ENCODE results near the gene NBPF1. TPM values are rescaled to one million over a fixed set of nuclear protein-coding genes. Genes with fewer than 3 reads are reported as not detected.
"Not testable (repeated sequence)": the region's sequence is repeated elsewhere in the genome, so short reads cannot be mapped to it uniquely, and the experiment has no call there.

The NBPF1 gene
- total RNA-seq, 1 donor from 2014 or later = 84.4 TPM

DNA sequence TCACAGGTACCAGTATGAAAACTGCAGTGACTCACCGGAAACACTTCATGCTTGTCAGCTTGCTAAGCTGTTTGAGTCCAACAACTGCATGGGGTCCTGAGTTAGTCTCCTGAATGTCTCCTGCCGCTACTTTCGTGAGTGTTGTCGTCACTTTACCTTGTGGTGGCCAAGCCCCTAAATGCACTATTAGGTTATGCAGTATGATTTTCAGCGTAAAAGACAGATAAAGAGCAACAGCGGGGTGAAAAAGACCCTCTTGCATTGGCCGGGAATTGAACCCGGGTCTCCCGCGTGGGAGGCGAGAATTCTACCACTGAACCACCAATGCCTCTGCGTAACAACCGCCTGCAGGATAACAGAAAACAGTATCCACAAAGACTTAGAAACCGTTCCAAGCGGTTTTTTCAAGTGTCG lies 67.7 kb downstream of the NBPF1 start:
- not testable (repeated sequence) for DNase-seq

DNA sequence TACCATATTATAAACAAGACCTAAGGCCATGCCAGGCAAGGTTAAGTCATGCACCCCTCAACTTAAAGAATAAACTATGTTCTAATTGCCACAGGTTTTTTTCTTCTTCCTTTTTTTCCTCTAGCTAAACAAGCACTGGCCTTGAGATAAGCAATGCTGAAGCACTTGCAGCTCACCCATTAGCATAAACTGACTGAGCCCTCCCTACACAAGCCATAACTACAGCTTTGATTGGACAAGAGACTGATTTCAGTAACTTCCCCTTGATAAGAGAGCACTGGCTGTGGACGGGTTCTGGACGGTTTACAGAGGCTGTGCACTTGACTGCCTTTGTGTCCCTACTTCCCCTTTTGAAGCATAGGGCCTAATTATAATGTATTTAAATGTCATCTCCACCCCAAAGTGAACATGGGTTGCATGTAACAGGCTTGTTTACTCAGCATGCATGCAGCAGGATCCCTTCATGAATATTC lies 72.9 kb downstream of the NBPF1 start:
- not testable (repeated sequence) for DNase-seq

DNA sequence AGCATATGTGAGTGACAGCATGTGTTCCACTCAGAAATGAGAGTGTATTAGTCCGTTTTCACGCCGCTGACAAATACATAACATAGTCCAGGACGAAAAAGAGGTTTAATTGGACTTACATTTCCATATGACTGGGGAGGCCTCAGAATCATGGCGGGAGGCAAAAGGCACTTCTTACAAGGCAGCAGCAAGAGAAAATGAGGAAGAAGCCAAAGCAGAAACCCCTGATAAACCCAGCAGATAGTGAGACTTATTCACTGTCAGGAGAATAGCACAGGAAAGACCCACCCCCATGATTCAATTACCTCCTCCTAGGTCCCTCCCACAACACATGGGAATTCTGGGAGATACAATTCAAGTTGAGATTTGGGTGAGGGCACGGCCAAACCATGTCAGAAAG lies 75.8 kb downstream of the NBPF1 start:
- not testable (repeated sequence) for DNase-seq

DNA sequence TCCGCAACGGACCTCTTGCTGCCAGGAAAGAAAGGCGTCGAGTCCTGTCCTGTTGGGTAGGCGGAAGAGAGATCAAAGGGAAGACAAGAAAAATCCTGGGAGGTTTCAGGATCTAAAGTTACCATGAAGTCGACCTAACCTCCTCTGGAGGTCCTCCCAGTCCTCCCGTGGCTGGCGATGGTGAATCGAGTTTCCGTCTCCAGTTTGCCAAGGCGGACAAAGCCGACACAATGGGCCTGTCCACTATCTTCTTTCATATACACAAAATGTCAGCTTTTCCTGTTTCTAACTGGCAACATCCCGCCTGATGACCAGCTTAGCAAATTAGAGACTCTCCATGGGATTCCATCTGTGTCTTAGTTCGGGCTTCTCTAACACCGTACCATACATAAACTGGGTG lies 76.6 kb downstream of the NBPF1 start:
- not testable (repeated sequence) for DNase-seq

DNA sequence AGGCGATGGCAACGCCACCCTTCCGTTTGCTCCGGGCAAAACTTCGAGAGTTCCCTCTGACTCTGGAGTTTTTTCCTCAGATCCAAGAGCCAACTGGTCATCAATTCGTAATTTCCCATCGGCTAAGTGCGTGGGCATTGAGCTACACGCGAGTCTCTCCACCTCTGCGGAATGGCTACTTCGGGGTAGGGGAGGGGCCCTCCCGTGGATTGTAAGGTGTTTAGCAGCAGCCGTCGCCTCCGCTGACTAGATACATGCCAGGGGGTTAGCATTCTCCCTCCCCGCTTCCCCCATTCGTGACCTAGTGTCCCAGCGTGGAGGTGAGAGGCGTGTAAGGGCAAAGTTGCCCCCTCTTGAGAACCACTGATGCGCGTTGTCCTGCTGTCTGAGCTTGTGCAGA lies 77.5 kb downstream of the NBPF1 start:
- DNase-seq = not testable (repeated sequence)

DNA sequence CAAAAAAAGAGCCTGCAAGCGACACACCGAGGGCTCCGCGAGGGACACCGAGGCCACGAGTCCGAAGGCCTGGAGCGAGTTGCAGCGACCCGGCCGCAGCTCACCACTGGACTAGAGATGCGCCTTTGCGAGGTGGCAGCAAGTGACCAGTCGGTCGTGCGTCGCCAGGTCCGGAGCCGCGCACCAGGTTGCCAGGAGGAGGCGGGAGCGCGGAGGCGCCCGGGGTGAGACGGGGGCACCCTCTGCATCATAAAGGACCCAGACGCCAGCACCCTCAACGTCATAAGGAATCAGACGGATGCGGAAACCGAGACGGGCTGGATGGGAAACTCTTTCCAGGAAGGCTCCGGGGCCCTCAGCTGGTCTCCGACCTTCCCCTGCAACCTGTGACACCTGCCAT lies 77.9 kb downstream of the NBPF1 start:
- not testable (repeated sequence) for DNase-seq

DNA sequence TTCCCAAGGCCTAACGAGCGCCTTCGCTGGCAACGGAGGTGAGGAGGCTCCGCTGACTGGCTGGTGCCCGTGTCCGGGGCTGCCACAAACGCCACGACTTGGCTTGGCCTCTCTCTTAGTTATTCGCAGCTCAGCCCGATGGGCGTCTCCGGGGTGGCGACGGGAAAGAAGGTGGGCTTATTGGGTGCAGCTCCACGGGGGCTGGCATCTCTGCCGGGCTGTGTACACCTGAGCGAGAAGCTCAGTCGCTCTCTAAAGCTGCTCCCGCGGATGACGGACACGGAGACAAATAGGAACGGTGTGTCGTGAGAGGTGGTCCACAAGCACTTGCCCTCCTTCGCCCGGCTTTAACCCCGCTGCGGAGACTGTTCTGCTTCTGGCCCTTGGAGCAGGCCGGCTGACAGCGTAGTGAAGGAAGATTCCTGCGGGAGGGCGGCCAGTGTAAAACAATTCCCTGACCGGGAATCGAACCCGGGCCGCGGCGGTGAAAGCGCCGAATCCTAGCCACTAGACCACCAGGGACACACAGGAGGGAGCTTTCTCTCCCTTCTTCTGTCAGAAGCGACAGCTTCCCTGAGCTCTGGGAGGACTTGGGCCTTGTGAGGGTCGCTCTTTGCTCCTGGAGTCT lies 78.4 kb downstream of the NBPF1 start:
- DNase-seq = not testable (repeated sequence)

DNA sequence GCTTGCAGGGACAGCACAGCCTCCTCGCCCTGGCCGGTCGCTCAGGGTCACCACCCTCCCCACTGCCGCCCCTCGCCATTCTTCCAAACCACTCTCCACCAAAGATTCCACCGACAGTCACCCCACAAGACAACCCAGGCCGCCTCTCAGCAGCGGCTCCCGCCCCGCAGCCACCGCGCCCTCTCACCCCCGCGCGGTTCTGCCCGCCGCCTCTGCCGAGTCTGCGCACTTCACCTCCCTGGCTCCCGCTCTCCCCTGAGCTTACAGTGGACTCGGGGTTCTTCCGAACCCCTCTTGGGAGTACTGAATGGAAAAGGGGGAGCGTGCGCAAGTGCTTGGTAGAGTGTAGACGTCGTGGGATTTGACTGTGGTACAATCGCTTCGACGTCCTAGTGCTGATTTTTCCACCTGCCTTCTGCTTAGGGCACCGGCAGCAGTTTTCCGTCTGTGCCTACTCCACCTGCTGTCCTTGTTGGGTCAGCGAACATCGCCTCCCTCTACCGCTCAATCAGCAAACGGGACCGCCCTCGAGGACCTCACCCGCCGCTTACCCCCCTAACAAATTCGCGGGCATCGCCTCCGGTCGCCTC lies 79.0 kb downstream of the NBPF1 start:
- DNase-seq = not testable (repeated sequence)

DNA sequence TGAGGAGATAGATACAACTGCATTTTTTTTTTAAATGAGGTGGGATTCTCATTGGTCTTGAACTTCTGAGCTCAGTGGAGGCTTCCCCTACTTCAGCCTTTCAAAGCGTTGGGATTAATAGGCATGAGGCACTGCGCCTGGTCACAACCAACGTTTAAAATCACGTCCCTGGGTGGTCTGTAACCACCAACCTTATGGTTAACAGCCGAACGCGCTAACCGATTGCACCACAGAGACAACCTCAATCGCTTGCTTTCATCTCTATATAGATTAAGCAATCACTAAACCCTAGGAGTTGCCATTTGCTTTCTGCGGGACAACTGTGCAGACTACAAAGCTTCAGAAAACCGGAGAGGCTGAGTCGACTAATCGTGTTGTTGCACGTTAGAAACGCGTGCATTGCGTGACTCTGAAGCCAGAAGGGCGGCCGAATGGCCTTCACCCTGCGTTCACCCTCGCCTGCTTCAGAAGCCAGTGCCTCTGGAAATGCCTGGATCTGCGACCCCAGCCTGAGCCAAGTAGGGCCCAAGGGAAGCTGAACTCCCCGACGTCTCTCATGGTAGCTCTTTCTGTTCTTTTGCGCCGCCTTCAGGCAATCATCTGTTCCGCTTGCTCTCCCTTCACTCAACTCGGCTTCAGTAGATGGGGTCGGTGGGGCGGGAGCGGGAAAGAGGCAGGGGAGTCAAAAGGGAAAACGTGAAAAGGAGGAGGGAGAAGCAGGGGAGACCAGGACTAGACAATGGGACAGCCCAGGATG lies 81.0 kb downstream of the NBPF1 start:
- not testable (repeated sequence) for DNase-seq

DNA sequence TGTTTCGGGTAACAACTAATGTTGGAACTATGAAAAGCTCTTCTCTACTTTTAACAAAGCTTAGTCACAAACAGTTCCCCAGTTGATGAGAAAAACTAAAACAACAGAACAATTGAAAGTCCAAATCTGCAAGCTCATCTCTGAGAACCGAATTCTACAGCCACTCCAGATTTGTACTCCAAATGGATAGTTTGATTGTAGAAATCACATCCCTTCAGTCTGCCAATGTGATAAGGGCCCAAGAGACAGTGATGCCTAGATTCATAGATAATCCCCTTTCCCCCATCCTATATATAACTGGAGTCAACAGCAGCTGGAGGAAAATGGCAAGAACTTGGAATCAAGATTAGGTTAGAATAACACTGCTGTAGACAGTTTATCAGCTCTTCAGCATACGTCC lies 85.0 kb downstream of the NBPF1 start:
- DNase-seq = not testable (repeated sequence)

DNA sequence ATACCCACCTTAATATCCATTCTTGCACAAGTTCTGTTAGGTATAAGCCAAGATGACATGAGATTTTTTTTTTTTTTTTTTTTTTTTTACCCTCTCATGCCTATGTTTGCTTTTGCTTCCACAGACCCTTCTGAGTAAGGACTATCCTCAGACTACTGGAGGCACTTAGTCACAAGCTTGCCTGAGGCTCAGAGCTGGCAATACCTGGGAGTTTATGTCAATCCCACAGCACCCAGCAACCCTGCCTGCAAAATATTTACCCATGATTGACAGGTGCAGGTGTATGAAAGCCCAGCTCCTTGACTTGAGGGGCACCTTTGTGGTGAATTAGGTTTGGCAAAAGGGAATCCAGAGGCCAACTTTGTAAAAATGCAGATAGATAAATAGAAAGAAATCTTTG lies 87.6 kb downstream of the NBPF1 start:
- not testable (repeated sequence) for DNase-seq

DNA sequence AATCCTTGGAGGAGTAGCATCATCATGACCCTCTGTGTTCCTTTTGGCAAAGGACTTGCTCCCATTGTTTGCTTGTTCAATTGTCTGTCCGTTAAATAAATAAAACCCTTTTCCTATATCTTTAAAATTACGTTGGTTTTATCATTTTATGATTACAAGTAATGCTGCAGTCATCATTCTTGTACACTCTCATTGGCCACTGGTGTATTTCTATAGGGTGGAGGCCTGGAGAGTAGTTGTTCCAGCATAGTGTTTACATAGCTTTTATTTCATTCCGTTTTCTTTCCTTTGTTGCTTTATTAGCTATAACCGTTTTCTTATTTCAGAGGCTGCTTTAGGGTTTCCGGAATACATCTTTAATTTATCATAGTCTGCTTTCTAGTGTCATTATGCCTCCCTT lies 91.7 kb downstream of the NBPF1 start:
- DNase-seq = not testable (repeated sequence)

DNA sequence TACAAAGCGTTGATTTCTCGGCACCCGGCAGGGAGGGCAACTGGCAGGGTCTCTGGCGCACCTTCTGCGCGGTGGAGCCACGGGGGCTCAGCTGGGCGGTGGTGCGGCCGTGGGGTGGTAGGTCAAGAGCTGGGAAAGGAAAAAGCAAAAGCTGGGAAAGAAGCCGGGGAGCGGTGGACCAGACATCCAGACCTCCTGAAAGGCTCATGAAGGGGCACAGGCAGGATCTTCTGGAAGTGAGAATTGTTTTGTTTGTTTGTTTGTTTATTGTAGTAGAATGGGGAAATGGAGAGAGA lies 92.1 kb downstream of the NBPF1 start:
- DNase-seq = no peak

DNA sequence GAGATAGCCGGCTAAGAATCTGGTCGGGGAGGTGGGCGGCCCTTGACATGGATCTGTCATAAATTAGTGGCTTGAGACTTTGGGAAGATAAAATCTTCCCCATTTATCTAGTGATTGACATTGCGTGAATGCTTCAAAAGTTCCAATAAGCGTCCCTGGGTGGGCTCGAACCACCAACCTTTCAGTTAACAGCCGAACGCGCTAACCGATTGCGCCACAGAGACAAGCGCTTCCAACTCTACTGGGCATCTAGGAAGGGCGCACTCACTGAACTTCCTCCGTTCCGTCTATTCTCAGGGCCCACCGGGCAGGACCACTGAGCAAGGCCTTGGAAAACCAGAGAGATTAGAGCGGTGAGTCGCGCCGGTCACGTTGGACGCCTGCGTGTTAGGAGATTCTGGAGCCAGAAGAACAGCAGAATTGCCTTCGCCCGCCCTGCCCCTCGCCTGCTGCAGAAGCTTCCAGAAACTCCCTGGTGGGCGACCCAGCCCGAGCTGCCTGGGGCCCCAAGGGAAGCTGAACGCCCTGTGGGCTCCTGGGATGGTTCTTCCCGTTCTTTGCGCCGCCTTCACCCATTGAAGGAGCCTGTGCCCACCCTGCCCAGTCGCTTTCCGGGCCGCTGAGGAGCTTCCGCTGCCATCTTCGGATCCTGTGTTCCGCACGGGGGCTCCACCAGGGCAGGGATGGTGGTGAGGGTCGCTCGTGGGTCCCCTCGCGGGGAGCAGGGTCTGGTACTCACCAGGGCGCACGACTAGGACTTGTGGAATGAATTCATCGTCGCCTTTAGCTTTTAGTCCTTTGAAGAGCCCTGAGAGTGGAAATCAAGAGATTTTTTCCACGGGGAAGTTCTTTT lies 92.7 kb downstream of the NBPF1 start:
- not testable (repeated sequence) for DNase-seq

DNA sequence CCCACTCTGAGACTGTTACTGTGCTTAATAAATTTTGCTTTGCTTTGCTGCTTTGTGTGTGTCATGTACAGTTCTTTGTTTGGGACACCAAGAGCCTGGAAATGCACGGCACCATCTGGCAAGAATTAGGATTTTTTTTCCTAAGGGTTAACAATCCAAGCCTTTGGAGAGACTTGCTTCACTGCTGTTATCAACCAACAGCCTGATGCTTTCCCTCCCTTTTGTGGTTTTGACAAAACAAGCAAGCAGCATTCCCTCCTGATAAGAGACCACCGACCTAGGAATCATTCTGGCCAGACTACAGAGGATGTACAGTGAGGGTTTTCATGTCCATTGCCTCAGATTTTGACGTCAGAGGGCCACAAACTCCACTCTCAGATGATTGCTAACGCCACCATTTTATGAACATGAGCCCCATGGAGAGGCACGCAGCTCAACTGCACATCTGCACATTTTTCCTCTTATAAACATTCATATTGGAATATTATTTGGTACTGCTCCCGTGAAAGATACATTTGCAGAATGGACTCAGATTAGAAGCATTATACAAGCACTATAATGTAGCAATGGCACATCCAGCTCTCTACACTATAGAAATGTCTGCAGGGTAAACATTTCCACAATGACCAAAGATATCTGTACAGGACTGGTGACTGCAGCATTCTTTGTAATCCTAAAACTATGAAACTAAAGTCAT lies 94.0 kb downstream of the NBPF1 start:
- not testable (repeated sequence) for DNase-seq

DNA sequence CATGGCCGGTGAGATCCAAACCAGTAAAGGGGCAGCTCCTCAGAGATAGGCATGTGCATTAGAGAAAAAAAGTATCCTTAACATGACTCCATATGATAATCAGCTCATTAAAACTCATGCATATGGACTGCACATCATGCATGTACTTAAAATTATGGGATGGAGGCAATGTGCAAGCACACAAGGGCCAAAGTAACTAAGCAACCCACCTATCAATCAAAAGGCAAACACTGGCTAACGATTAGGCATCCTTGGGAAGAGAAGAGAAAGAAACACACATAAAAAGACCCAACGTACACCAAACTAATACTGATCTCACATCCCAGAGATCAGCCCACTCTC lies 94.5 kb downstream of the NBPF1 start:
- not testable (repeated sequence) for DNase-seq

DNA sequence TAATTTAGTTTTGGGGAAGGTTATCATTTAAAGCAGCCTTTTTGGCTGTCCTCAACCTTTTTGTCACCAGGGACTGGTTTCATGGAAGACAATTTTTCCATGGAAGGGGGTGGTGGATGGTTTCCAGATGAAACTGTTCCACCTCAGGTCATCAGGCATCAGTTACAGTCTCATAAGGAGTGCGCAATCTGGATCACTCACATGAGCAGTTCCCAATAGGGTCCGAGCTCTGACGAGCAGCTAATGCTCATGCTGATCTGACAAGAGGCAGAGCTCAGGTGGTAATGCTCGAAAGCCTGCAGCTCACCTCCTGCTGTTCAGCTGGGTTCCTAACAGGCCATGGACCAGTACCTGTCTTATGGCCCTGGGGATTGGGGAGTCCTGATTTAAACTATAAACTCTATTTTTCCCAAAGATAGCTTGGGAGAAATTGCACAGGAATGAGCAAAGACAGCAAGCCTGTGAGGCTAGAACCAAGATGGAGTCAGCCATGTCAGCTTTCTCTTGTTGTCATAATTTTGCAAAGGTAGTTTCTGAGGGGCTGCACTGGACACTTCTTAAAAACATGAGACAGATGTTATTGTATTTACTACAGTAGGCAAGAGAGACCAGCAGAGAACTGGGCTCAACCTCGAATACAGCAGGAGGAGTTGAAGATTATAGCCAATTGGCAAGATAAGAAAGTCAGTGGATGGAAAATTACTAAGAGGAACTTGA lies 96.5 kb downstream of the NBPF1 start:
- DNase-seq = not testable (repeated sequence)

DNA sequence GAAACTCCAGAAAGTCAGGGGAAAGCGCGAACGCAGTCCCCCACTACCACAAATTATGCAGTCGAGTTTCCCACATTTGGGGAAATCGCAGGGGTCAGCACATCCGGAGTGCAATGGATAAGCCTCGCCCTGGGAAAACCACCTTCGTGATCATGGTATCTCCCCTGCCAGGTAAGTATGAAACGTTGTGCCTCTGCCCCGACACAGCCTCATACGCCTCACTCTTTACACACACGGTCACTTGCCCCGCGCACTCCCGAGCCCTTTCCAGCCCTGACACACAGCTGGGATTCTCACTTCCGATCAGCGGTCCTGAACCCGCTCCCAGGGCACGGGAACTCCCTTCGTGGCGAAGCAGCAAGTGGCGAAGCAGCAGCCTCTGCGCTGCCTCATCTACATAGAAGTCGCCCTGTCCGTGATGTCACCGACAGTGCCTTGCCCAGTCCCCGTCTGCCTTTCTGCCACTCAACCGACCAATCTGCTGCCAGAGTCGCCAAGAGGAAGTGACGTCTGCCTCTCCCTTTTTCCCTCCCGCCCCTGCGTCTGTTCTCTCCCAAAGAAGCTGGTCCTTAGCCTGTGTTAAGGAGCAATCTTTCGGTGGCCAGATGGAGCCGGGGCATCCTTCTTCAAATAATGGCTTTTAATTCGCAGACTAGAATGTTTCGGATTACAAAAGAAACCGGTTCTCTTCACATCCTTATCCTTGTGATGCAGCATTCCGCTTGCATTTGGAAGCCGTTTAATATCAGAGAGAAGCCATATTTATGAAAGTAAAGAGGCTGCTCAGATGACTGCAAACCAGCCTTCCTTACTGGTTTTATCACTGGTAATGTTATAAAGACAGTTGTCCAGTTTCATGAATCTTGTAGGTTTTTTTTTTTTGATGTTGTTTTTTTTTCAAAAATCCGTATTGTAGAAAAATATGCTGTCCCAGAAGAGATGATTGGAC lies 99.0 kb downstream of the NBPF1 start, which contains the start of gene RNU1-1:
Gene RNU1-1 (minus strand): TSS at position 179 of the 949 bp plus-strand sequence.
- DNase-seq = peak; percentile 86

DNA sequence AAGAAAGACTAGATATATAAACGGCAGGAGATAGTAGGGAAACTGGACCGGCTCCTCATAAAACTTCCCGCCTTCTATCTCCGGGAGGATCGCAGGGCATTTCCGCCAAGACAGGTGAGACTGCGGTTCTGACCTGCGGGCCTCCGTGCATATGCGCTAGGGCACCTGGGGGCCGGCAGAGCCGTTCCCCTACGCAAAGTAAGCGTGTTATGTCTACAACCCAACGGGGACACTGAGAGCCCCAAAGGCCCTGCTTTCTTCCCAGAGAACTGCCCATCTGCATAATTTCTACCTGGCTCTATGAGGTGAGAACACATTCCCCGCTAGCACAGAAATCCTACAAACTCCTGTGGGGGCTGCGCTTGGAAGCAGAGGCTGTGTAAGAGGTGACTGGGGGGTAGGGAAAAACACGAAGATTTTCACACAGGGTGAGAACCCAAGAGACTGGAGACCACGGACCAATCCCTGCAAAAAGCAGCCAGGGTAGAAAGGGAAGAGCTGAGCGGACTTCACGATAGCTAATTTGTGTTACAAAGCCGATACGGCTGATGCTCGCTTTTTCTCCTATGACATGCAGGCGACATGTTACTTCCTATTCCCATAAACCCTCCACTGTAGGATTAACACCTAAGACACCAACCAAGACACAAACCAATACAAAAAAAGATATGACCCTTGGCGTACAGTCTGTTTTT lies 99.8 kb downstream of the NBPF1 start:
- DNase-seq = peak; percentile 50

Data from occipital lobe (tissue), 2 donors.